NCI-H226 (cell line): Measurements from ENCODE around the gene OR4A5.
"Not testable (repeated sequence)": the region's sequence is repeated elsewhere in the genome, so short reads cannot be mapped to it uniquely, and the experiment has no call there.

Experiments
- DNase-seq: peaks from one replicate; pipeline ENCODE4 v3.0.0-alpha.2; 2015

The OR4A5 gene, protein sequence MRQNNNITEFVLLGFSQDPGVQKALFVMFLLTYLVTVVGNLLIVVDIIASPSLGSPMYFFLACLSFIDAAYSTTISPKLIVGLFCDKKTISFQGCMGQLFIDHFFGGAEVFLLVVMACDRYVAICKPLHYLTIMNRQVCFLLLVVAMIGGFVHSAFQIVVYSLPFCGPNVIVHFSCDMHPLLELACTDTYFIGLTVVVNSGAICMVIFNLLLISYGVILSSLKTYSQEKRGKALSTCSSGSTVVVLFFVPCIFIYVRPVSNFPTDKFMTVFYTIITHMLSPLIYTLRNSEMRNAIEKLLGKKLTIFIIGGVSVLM

GRCh38 chr11:54706532-54706931 lies at the start of gene OR4A5:
TSS of gene OR4A5 (plus strand) at chr11:54706832. CDS start at chr11:54706885, 53 bp downstream.
- not testable (repeated sequence) for DNase-seq

DNA sequence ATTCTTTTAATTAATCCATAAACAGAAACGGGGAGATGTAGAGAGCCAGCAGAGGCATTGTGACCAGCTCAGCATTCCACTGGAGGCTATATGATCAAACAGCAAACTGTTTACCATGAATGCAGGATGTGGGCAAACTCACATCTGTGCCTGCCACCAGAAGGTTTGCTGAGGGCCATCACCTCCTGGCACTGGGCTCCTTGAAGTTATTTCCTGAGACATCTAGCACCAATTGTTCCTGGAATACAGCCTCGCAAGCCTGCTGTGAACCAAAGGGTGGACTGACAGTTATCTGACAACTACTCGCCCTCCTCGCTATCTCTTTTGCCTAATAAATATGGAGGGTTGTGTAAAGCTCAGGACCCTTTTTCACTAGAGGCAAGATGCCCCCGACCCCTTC lies 13.5 kb downstream of the OR4A5 start:
- not testable (repeated sequence) for DNase-seq
